ENCODE measurements around the gene ARHGAP24.

The ARHGAP24 gene

GRCh38 chr4:85672959-85673358 lies 198.0 kb downstream of the ARHGAP24 start:
- Mint-ChIP-seq H3K27ac (no peak overlapping the region), H3K27me3 (no peaks in the 10 kb centered on the region), H3K9me3 (peaks cover 2% of the 10 kb centered on the region), H3K36me3 (no peaks in the 10 kb centered on the region), H3K4me3 (no peak overlapping the region), H3K4me1 (no peaks in the 10 kb centered on the region)

GRCh38 chr4:85673540-85673939 lies 198.6 kb downstream of the ARHGAP24 start:
- Mint-ChIP-seq H3K36me3 (no peaks in the 10 kb centered on the region), H3K9me3 (no peaks in the 10 kb centered on the region), H3K27ac (no peak overlapping the region), H3K4me1 (no peaks in the 10 kb centered on the region), H3K4me3 (no peak overlapping the region), H3K27me3 (no peaks in the 10 kb centered on the region)

- no peaks in the 10 kb centered on the region for H3K9me3 Mint-ChIP-seq
- H3K27ac Mint-ChIP-seq: no peak overlapping the region
- no peaks in the 10 kb centered on the region for H3K4me1 Mint-ChIP-seq
- no peaks in the 10 kb centered on the region for H3K36me3 Mint-ChIP-seq
- H3K27me3 Mint-ChIP-seq: no peaks in the 10 kb centered on the region
- H3K4me3 Mint-ChIP-seq: no peak overlapping the region
Measured at GRCh38 chr4:85675076-85676049, 200.4 kb downstream of the ARHGAP24 start.

- no peak overlapping the region for H3K27ac Mint-ChIP-seq
- no peaks in the 10 kb centered on the region for H3K27me3 Mint-ChIP-seq
- no peaks in the 10 kb centered on the region for H3K4me1 Mint-ChIP-seq
- H3K36me3 Mint-ChIP-seq: no peaks in the 10 kb centered on the region
- H3K4me3 Mint-ChIP-seq: no peak overlapping the region
- H3K9me3 Mint-ChIP-seq: no peaks in the 10 kb centered on the region
Measured at GRCh38 chr4:85676050-85676425, 201.1 kb downstream of the ARHGAP24 start.

- H3K36me3 Mint-ChIP-seq: no peaks in the 10 kb centered on the region
- H3K4me3 Mint-ChIP-seq: no peak overlapping the region
- H3K27me3 Mint-ChIP-seq: no peaks in the 10 kb centered on the region
- H3K4me1 Mint-ChIP-seq: no peaks in the 10 kb centered on the region
- H3K27ac Mint-ChIP-seq: no peak overlapping the region
- no peaks in the 10 kb centered on the region for H3K9me3 Mint-ChIP-seq
Measured at GRCh38 chr4:85676850-85677590, 202.1 kb downstream of the ARHGAP24 start.

- Mint-ChIP-seq H3K9me3 (no peaks in the 10 kb centered on the region), H3K36me3 (no peaks in the 10 kb centered on the region), H3K27ac (no peak overlapping the region), H3K27me3 (no peaks in the 10 kb centered on the region), H3K4me1 (no peaks in the 10 kb centered on the region), H3K4me3 (no peak overlapping the region)
Measured at GRCh38 chr4:85681221-85681657, 206.3 kb downstream of the ARHGAP24 start.

GRCh38 chr4:85681921-85682320 lies 207.0 kb downstream of the ARHGAP24 start:
- no peaks in the 10 kb centered on the region for H3K9me3 Mint-ChIP-seq
- no peak overlapping the region for H3K4me3 Mint-ChIP-seq
- no peak overlapping the region for H3K27ac Mint-ChIP-seq
- H3K27me3 Mint-ChIP-seq: no peaks in the 10 kb centered on the region
- no peaks in the 10 kb centered on the region for H3K4me1 Mint-ChIP-seq
- H3K36me3 Mint-ChIP-seq: no peaks in the 10 kb centered on the region

- no peaks in the 10 kb centered on the region for H3K4me1 Mint-ChIP-seq
- no peaks in the 10 kb centered on the region for H3K36me3 Mint-ChIP-seq
- H3K9me3 Mint-ChIP-seq: no peaks in the 10 kb centered on the region
- no peak overlapping the region for H3K27ac Mint-ChIP-seq
- no peaks in the 10 kb centered on the region for H3K27me3 Mint-ChIP-seq
- no peak overlapping the region for H3K4me3 Mint-ChIP-seq
Measured at GRCh38 chr4:85682391-85682790, 207.4 kb downstream of the ARHGAP24 start.

GRCh38 chr4:85684676-85685075 lies 209.7 kb downstream of the ARHGAP24 start:
- H3K4me3 Mint-ChIP-seq: no peak overlapping the region
- no peaks in the 10 kb centered on the region for H3K27me3 Mint-ChIP-seq
- no peaks in the 10 kb centered on the region for H3K36me3 Mint-ChIP-seq
- no peaks in the 10 kb centered on the region for H3K4me1 Mint-ChIP-seq
- no peaks in the 10 kb centered on the region for H3K9me3 Mint-ChIP-seq
- H3K27ac Mint-ChIP-seq: no peak overlapping the region

- H3K4me1 Mint-ChIP-seq: no peaks in the 10 kb centered on the region
- H3K9me3 Mint-ChIP-seq: peaks cover 6% of the 10 kb centered on the region
- no peaks in the 10 kb centered on the region for H3K36me3 Mint-ChIP-seq
- H3K27me3 Mint-ChIP-seq: no peaks in the 10 kb centered on the region
- no peak overlapping the region for H3K4me3 Mint-ChIP-seq
- no peak overlapping the region for H3K27ac Mint-ChIP-seq
Measured at GRCh38 chr4:85686398-85686797, 211.4 kb downstream of the ARHGAP24 start.

GRCh38 chr4:85688055-85688740 lies 213.2 kb downstream of the ARHGAP24 start:
- Mint-ChIP-seq H3K4me3 (no peak overlapping the region), H3K27ac (no peak overlapping the region), H3K27me3 (no peaks in the 10 kb centered on the region), H3K9me3 (peaks cover 6% of the 10 kb centered on the region), H3K36me3 (no peaks in the 10 kb centered on the region), H3K4me1 (no peaks in the 10 kb centered on the region)

- H3K36me3 Mint-ChIP-seq: no peaks in the 10 kb centered on the region
- H3K4me3 Mint-ChIP-seq: no peak overlapping the region
- H3K27ac Mint-ChIP-seq: no peak overlapping the region
- peaks cover 2% of the 10 kb centered on the region for H3K27me3 Mint-ChIP-seq
- no peaks in the 10 kb centered on the region for H3K4me1 Mint-ChIP-seq
- peaks cover 13% of the 10 kb centered on the region for H3K9me3 Mint-ChIP-seq
Measured at GRCh38 chr4:85696661-85697060, 221.7 kb downstream of the ARHGAP24 start.

- H3K4me1 Mint-ChIP-seq: no peaks in the 10 kb centered on the region
- peaks cover 2% of the 10 kb centered on the region for H3K27me3 Mint-ChIP-seq
- H3K4me3 Mint-ChIP-seq: no peak overlapping the region
- peaks cover 13% of the 10 kb centered on the region for H3K9me3 Mint-ChIP-seq
- H3K27ac Mint-ChIP-seq: no peak overlapping the region
- no peaks in the 10 kb centered on the region for H3K36me3 Mint-ChIP-seq
Measured at GRCh38 chr4:85697854-85698253, 222.9 kb downstream of the ARHGAP24 start.

GRCh38 chr4:85700362-85700761 lies 225.4 kb downstream of the ARHGAP24 start:
- Mint-ChIP-seq H3K4me3 (no peak overlapping the region), H3K27me3 (no peaks in the 10 kb centered on the region), H3K36me3 (no peaks in the 10 kb centered on the region), H3K9me3 (peaks cover 5% of the 10 kb centered on the region), H3K4me1 (no peaks in the 10 kb centered on the region), H3K27ac (no peak overlapping the region)

GRCh38 chr4:85701861-85702321 lies 226.9 kb downstream of the ARHGAP24 start:
- Mint-ChIP-seq H3K4me1 (no peaks in the 10 kb centered on the region), H3K27me3 (peaks cover 2% of the 10 kb centered on the region), H3K4me3 (no peak overlapping the region), H3K36me3 (no peaks in the 10 kb centered on the region), H3K27ac (no peak overlapping the region), H3K9me3 (peaks cover 10% of the 10 kb centered on the region)

Data from activated naive CD4-positive, alpha-beta T cell treated with anti-CD3 and anti-CD28 coated beads, Interleukin-2, amount 50 U/mL, for 24 hours (primary cell).